B cell (primary cell): Measurements from ENCODE around the gene TMEM92. TPM values are rescaled to one million over a fixed set of nuclear protein-coding genes. Genes with fewer than 3 reads are reported as not detected.

Source experiments
- ATAC-seq: fragments of 200-7000 bp; cut with Tn5 transposase; one replicate; pipeline ENCODE4 v1.10.0; 2021; ENCODE audit warnings: low read depth, mild to moderate bottlenecking, moderate number of reproducible peaks, moderate library complexity
- CTCF ChIA-PET: fragments of 350-600 bp; sonication (Branson Sonifier 250); formaldehyde crosslinking; loops from one replicate; lab custom pipeline; 2021; ENCODE audit warnings: antibody characterized with exemption, inconsistent platforms; lab: Charles Lee
- POLR2A ChIA-PET: fragments of 350-600 bp; sonication (Branson Sonifier 250); formaldehyde crosslinking; loops from one replicate; lab custom pipeline; 2021; ENCODE audit warnings: antibody characterized with exemption; lab: Charles Lee
- DNase-seq: peaks from one replicate; pipeline ENCODE4 v3.0.0; 2013
- H2AFZ ChIP-seq: 2 replicates; pipeline ENCODE4 v1.6.1; 2012; ENCODE audit warnings: mild to moderate bottlenecking, low read depth, low read length; ENCODE audit not compliant: insufficient read depth, poor library complexity, severe bottlenecking
- H3K27ac ChIP-seq, 2 donors: 1 replicate in 1 of 2; 2 replicates in 1 of 2; pipeline ENCODE4 v1.5.1; 2012 to 2013; ENCODE audit warnings: low read length in 2 of 2, mild to moderate bottlenecking in 2 of 2, moderate library complexity in 1 of 2
- H3K27me3 ChIP-seq, 4 experiments: fragments of 200-600 bp in 1 of 4; sonication (generic) in 1 of 4; replicated peaks in 1 of 4; 1 replicate in 2 of 4; 2 replicates in 2 of 4; pipeline versions ENCODE4 v1.6.1 to v1.7.0; 2013 to 2016; ENCODE audit warnings: low read length in 3 of 4, mild to moderate bottlenecking in 2 of 4, mixed read lengths in 1 of 4, moderate library complexity in 1 of 4; ENCODE audit not compliant: insufficient read depth in 4 of 4, control insufficient read depth in 3 of 4; ENCODE audit errors: control extremely low read depth in 1 of 4
- H3K36me3 ChIP-seq, 2 experiments: replicated peaks in 1 of 2; 1 replicate in 1 of 2; 2 replicates in 1 of 2; pipeline versions ENCODE4 v1.6.1 to v1.7.1; 2013; ENCODE audit warnings: low read length in 1 of 2; ENCODE audit not compliant: insufficient read depth in 2 of 2, control insufficient read depth in 1 of 2; ENCODE audit errors: control extremely low read depth in 1 of 2, extremely low read depth in 1 of 2
- H3K4me1 ChIP-seq, 2 donors: fragments of 200-600 bp in 1 of 2; sonication (generic) in 1 of 2; 1 replicate in 1 of 2; 2 replicates in 1 of 2; pipeline versions ENCODE4 v1.5.1 to v1.6.1; 2013 to 2017; ENCODE audit warnings: low read length in 2 of 2; ENCODE audit not compliant: control insufficient read depth in 2 of 2, insufficient read depth in 2 of 2
- H3K4me2 ChIP-seq: replicated peaks from 2 replicates; pipeline ENCODE3; 2012; ENCODE audit warnings: mild to moderate bottlenecking, low read depth, low read length; ENCODE audit not compliant: poor library complexity, severe bottlenecking
- H3K4me3 ChIP-seq, 5 experiments: fragments of 200-600 bp in 1 of 5; sonication (generic) in 1 of 5; 1 replicate in 3 of 5; 2 replicates in 2 of 5; pipeline versions ENCODE4 v1.5.1 to v1.7.0; 2011 to 2016; ENCODE audit warnings: low read length in 4 of 5, mild to moderate bottlenecking in 4 of 5, low read depth in 2 of 5, control low read depth in 1 of 5, moderate library complexity in 1 of 5; ENCODE audit not compliant: insufficient read depth in 1 of 5; ENCODE audit errors: control extremely low read depth in 1 of 5, extremely low read depth in 1 of 5
- H3K79me2 ChIP-seq: fragments of 200-600 bp; sonication (generic); one replicate; pipeline ENCODE4 v1.6.0; 2016; ENCODE audit warnings: low read length; ENCODE audit not compliant: control insufficient read depth, insufficient read depth
- H3K9ac ChIP-seq: fragments of 200-600 bp; sonication (generic); 2 replicates; pipeline ENCODE4 v1.6.1; 2017; ENCODE audit warnings: mild to moderate bottlenecking, low read length, moderate library complexity
- H3K9me3 ChIP-seq, 3 donors: one replicate each; pipeline versions ENCODE4 v1.6.1 to v1.7.1; 2013; ENCODE audit warnings: low read length in 2 of 3; ENCODE audit not compliant: control insufficient read depth in 2 of 3, insufficient read depth in 1 of 3; ENCODE audit errors: control extremely low read depth in 1 of 3
- H4K20me1 ChIP-seq: 2 replicates; pipeline ENCODE4 v1.6.0; 2012; ENCODE audit warnings: mild to moderate bottlenecking, low read length; ENCODE audit not compliant: insufficient read depth, control insufficient read depth, poor library complexity, severe bottlenecking
- H3K27ac Mint-ChIP-seq: one replicate; pipeline ENCODE4 v1.8.0; 2021; ENCODE audit warnings: mixed read lengths
- H3K27me3 Mint-ChIP-seq: one replicate; pipeline ENCODE4 v1.8.0; 2021; ENCODE audit warnings: mixed read lengths
- H3K4me1 Mint-ChIP-seq: one replicate; pipeline ENCODE4 v1.8.0; 2021; ENCODE audit warnings: mixed read lengths
- H3K4me3 Mint-ChIP-seq: one replicate; pipeline ENCODE4 v1.8.0; 2021; ENCODE audit warnings: mixed read lengths
- H3K9me3 Mint-ChIP-seq: one replicate; pipeline ENCODE4 v1.8.0; 2022; ENCODE audit warnings: mixed read lengths; ENCODE audit not compliant: insufficient read depth
- CTCF ChIP-seq: fragments of 200-600 bp; IDR thresholded peaks from one replicate; pipeline ENCODE4 v1.8.0; 2022; ENCODE audit warnings: antibody characterized with exemption, mild to moderate bottlenecking
- EZH2 ChIP-seq: IDR thresholded peaks from 2 replicates; pipeline ENCODE4 v1.6.1; 2012; ENCODE audit warnings: borderline replicate concordance, low read depth, mild to moderate bottlenecking, moderate library complexity, low read length; ENCODE audit not compliant: insufficient read depth, poor library complexity, severe bottlenecking
- WGBS: methylation state at CpG from one replicate; pipeline ENCODE4 v1.1.5; 2013; ENCODE audit warnings: missing lambda C conversion rate; ENCODE audit not compliant: insufficient coverage; 5-methylcytosine and 5-hydroxymethylcytosine counted together
- intact Hi-C: fragments of 100-400 bp; cut with micrococcal nuclease; formaldehyde crosslinking; loops from one replicate; pipeline ENCODE4 v1.10.0; 2022
- polyA plus RNA-seq: library from polyadenylated mRNA; depleted of rRNA; stranded (reverse); fragments of >200 nt; gene quantifications from 2 replicates; pipeline ENCODE4 v1.2.3, GENCODE V29; 2012
- total RNA-seq, 2 donors: library from RNA; stranded (reverse); fragments of 120-200 nt in 1 of 2; gene quantifications; 1 replicate in 1 of 2; 2 replicates in 1 of 2; pipeline versions ENCODE4 v1.2.3 to v1.2.4, GENCODE V29; 2013 to 2022

The TMEM92 gene
- total and polyA plus RNA-seq, 2 donors (not counting 1 experiment from before 2014, with no cell fraction given) = not detected

GRCh38 chr17:50265690-50266315 is 8.5 kb upstream of the TMEM92 start:
- ChIA-PET POLR2A (no interaction called here), CTCF (interaction anchor here (0.6 to 5.0 kb wide), 3 partner anchors 12 to 96 kb away, joined by 3 to 36 read pairs (median 5); partner anchors contain the start of gene COL1A1)
- no peaks in the 10 kb centered on the region for H3K9me3 Mint-ChIP-seq
- intact Hi-C loops = no loop called here
- no peaks in the 10 kb centered on the region for H3K4me1 Mint-ChIP-seq
- Histone ChIP-seq H3K4me2 (no peak overlapping the region), H3K9me3 (no peaks in the 10 kb centered on the region), H3K27ac (no peak overlapping the region), H3K79me2 (no peaks in the 10 kb centered on the region), H3K9ac (no peak overlapping the region), H3K36me3 (no peaks in the 10 kb centered on the region), H3K4me3 (no peak overlapping the region), H2AFZ (no peak overlapping the region), H4K20me1 (no peaks in the 10 kb centered on the region), H3K27me3 (peaks cover 0 to 3% (median 0%) of the 10 kb centered on the region in 4 experiments), H3K4me1 (no peaks in the 10 kb centered on the region)
- WGBS = 82% methylated on average over 10 of the region's 10 CpGs
- H3K27ac Mint-ChIP-seq = no peak overlapping the region
- no peak overlapping the region for H3K4me3 Mint-ChIP-seq
- TF ChIP-seq EZH2 (no peak), CTCF (no peak)
- H3K27me3 Mint-ChIP-seq = peaks cover 26% of the 10 kb centered on the region
- ATAC-seq (no peak), DNase-seq (no peak)

- Mint-ChIP-seq H3K27me3 (peaks cover 22% of the 10 kb centered on the region), H3K9me3 (no peaks in the 10 kb centered on the region), H3K4me3 (no peak overlapping the region), H3K27ac (no peak overlapping the region), H3K4me1 (no peaks in the 10 kb centered on the region)
- H3K36me3 ChIP-seq = no peaks in the 10 kb centered on the region
- ATAC-seq (no peak), DNase-seq (no peak)
- H2AFZ ChIP-seq = no peak overlapping the region
- no peak overlapping the region for H3K9ac ChIP-seq
- H4K20me1 ChIP-seq = no peaks in the 10 kb centered on the region
- WGBS = 47% methylated on average over 13 of the region's 13 CpGs
- H3K27ac ChIP-seq = no peak overlapping the region
- intact Hi-C loops = no loop called here
- H3K79me2 ChIP-seq = no peaks in the 10 kb centered on the region
- H3K4me2 ChIP-seq = no peak overlapping the region
- H3K9me3 ChIP-seq = no peaks in the 10 kb centered on the region
- no peak for TF ChIP-seq EZH2
- no peak for TF ChIP-seq CTCF
- H3K4me1 ChIP-seq = no peaks in the 10 kb centered on the region
- H3K27me3 ChIP-seq = peaks cover 0 to 3% (median 0%) of the 10 kb centered on the region in 4 experiments
- ChIA-PET CTCF (interaction anchor here (1.4 to 5.0 kb wide), 2 partner anchors 65 to 97 kb away, joined by 3 to 36 read pairs; partner anchors contain the start of gene COL1A1), POLR2A (no interaction called here)
- no peak overlapping the region for H3K4me3 ChIP-seq
Observed at GRCh38 chr17:50266384-50267073, 7.7 kb upstream of the TMEM92 start.
